Measurements from ENCODE around the gene TIAM2.

Gene TIAM2

GRCh38 chr6:155036907-155037306 lies 41.8 kb downstream of the TIAM2 start:
- no peaks in the 10 kb centered on the region for H3K27me3 ChIP-seq (ENCODE audit: control insufficient read depth in 5 of 5, insufficient read depth in 4 of 5, low read length in 5 of 5)
- no peaks in the 10 kb centered on the region for H3K36me3 ChIP-seq (ENCODE audit: control insufficient read depth in 5 of 5, insufficient read depth in 5 of 5, low read length in 5 of 5)
- no peak overlapping the region for H3K27ac ChIP-seq (ENCODE audit: low read depth, low read length)
- H3K4me3 ChIP-seq (ENCODE audit: low read depth in 1 of 5, low read length in 5 of 5), result no peak overlapping the region
- peaks cover 0 to 13% (median 4%) of the 10 kb centered on the region in 5 donors for H3K4me1 ChIP-seq (ENCODE audit: control insufficient read depth in 5 of 5, insufficient read depth in 5 of 5, low read length in 5 of 5)
- peaks cover 0 to 3% (median 0%) of the 10 kb centered on the region in 5 donors for H3K9me3 ChIP-seq (ENCODE audit: control insufficient read depth in 5 of 5, low read length in 5 of 5)
- H3K9ac ChIP-seq (ENCODE audit: low read length in 5 of 5), result no peak overlapping the region

- Histone ChIP-seq H3K27me3 (ENCODE audit: control insufficient read depth in 5 of 5, insufficient read depth in 4 of 5, low read length in 5 of 5) (no peaks in the 10 kb centered on the region), H3K27ac (ENCODE audit: low read depth, low read length) (no peak overlapping the region), H3K4me1 (ENCODE audit: control insufficient read depth in 5 of 5, insufficient read depth in 5 of 5, low read length in 5 of 5) (peaks cover 0 to 15% (median 5%) of the 10 kb centered on the region in 5 donors), H3K9me3 (ENCODE audit: control insufficient read depth in 5 of 5, low read length in 5 of 5) (peaks cover 0 to 3% (median 0%) of the 10 kb centered on the region in 5 donors), H3K4me3 (ENCODE audit: low read depth in 1 of 5, low read length in 5 of 5) (no peak overlapping the region), H3K36me3 (ENCODE audit: control insufficient read depth in 5 of 5, insufficient read depth in 5 of 5, low read length in 5 of 5) (no peaks in the 10 kb centered on the region), H3K9ac (ENCODE audit: low read length in 5 of 5) (no peak overlapping the region)
Measured at GRCh38 chr6:155038104-155038503, 43.0 kb downstream of the TIAM2 start.

- H3K27ac ChIP-seq (ENCODE audit: low read depth, low read length), result no peak overlapping the region
- H3K9ac ChIP-seq (ENCODE audit: low read length in 5 of 5), result no peak overlapping the region
- peaks cover 0 to 15% (median 5%) of the 10 kb centered on the region in 5 donors for H3K4me1 ChIP-seq (ENCODE audit: control insufficient read depth in 5 of 5, insufficient read depth in 5 of 5, low read length in 5 of 5)
- no peaks in the 10 kb centered on the region for H3K36me3 ChIP-seq (ENCODE audit: control insufficient read depth in 5 of 5, insufficient read depth in 5 of 5, low read length in 5 of 5)
- peaks cover 0 to 3% (median 0%) of the 10 kb centered on the region in 5 donors for H3K9me3 ChIP-seq (ENCODE audit: control insufficient read depth in 5 of 5, low read length in 5 of 5)
- H3K4me3 ChIP-seq (ENCODE audit: low read depth in 1 of 5, low read length in 5 of 5), result no peak overlapping the region
- no peaks in the 10 kb centered on the region for H3K27me3 ChIP-seq (ENCODE audit: control insufficient read depth in 5 of 5, insufficient read depth in 4 of 5, low read length in 5 of 5)
Measured at GRCh38 chr6:155038527-155038926, 43.4 kb downstream of the TIAM2 start.

- no peaks in the 10 kb centered on the region for H3K27me3 ChIP-seq (ENCODE audit: control insufficient read depth in 5 of 5, insufficient read depth in 4 of 5, low read length in 5 of 5)
- H3K9me3 ChIP-seq (ENCODE audit: control insufficient read depth in 5 of 5, low read length in 5 of 5), result peaks cover 0 to under 1% (median 0%) of the 10 kb centered on the region in 5 donors
- H3K27ac ChIP-seq (ENCODE audit: low read depth, low read length), result no peak overlapping the region
- no peak overlapping the region for H3K9ac ChIP-seq (ENCODE audit: low read length in 5 of 5)
- H3K36me3 ChIP-seq (ENCODE audit: control insufficient read depth in 5 of 5, insufficient read depth in 5 of 5, low read length in 5 of 5), result no peaks in the 10 kb centered on the region
- H3K4me3 ChIP-seq (ENCODE audit: low read depth in 1 of 5, low read length in 5 of 5), result no peak overlapping the region
- peaks cover 0 to 15% (median 5%) of the 10 kb centered on the region in 5 donors for H3K4me1 ChIP-seq (ENCODE audit: control insufficient read depth in 5 of 5, insufficient read depth in 5 of 5, low read length in 5 of 5)
Measured at GRCh38 chr6:155039618-155040017, 44.5 kb downstream of the TIAM2 start.

- Histone ChIP-seq H3K9ac (ENCODE audit: low read length in 5 of 5) (no peak overlapping the region), H3K27me3 (ENCODE audit: control insufficient read depth in 5 of 5, insufficient read depth in 4 of 5, low read length in 5 of 5) (no peaks in the 10 kb centered on the region), H3K36me3 (ENCODE audit: control insufficient read depth in 5 of 5, insufficient read depth in 5 of 5, low read length in 5 of 5) (no peaks in the 10 kb centered on the region), H3K4me1 (ENCODE audit: control insufficient read depth in 5 of 5, insufficient read depth in 5 of 5, low read length in 5 of 5) (peaks cover 0 to 15% (median 5%) of the 10 kb centered on the region in 5 donors), H3K9me3 (ENCODE audit: control insufficient read depth in 5 of 5, low read length in 5 of 5) (no peaks in the 10 kb centered on the region), H3K4me3 (ENCODE audit: low read depth in 1 of 5, low read length in 5 of 5) (no peak overlapping the region), H3K27ac (ENCODE audit: low read depth, low read length) (no peak overlapping the region)
Measured at GRCh38 chr6:155040154-155040553, 45.0 kb downstream of the TIAM2 start.

DNA sequence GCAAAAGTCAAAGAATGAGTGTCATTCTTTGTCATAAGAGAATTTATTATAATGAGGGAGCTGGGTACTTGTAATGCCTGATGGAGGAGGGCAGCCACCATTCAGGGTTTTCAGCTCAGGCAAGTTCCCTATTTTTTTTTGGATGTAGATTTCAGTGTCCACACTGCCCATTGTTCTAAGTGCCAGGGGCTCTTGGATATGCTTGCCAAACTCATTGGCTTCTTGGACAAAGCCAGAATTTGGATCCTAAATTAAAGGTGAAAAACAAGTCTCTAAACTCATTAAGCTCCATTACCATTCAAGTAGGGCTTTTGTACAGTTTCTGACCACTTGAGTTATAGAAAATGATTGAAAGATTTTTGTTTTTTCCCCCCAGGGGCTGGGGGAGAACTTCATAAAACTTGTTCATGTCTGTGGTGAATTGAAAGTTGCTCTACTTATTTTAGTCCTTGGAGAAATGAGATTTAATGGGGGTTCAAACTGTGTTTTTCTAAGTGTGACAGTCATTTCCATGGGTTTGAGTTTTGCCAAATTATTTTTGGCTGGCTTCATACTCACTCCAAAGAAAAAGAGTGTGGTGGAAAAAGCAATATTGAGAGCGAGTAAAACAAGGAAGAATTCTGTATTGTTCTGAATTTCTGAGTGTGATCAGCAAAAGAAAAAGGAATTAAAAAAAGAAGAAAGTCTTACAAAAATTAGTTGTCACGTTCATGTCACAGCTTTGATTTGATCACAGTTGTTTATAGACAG lies 46.0 kb downstream of the TIAM2 start:
- Histone ChIP-seq H3K27ac (ENCODE audit: low read depth, low read length) (no peak overlapping the region), H3K36me3 (ENCODE audit: control insufficient read depth in 5 of 5, insufficient read depth in 5 of 5, low read length in 5 of 5) (no peaks in the 10 kb centered on the region), H3K9me3 (ENCODE audit: control insufficient read depth in 5 of 5, low read length in 5 of 5) (no peaks in the 10 kb centered on the region), H3K4me1 (ENCODE audit: control insufficient read depth in 5 of 5, insufficient read depth in 5 of 5, low read length in 5 of 5) (peaks cover 0 to 15% (median 5%) of the 10 kb centered on the region in 5 donors), H3K9ac (ENCODE audit: low read length in 5 of 5) (no peak overlapping the region), H3K27me3 (ENCODE audit: control insufficient read depth in 5 of 5, insufficient read depth in 4 of 5, low read length in 5 of 5) (no peaks in the 10 kb centered on the region), H3K4me3 (ENCODE audit: low read depth in 1 of 5, low read length in 5 of 5) (no peak overlapping the region)

DNA sequence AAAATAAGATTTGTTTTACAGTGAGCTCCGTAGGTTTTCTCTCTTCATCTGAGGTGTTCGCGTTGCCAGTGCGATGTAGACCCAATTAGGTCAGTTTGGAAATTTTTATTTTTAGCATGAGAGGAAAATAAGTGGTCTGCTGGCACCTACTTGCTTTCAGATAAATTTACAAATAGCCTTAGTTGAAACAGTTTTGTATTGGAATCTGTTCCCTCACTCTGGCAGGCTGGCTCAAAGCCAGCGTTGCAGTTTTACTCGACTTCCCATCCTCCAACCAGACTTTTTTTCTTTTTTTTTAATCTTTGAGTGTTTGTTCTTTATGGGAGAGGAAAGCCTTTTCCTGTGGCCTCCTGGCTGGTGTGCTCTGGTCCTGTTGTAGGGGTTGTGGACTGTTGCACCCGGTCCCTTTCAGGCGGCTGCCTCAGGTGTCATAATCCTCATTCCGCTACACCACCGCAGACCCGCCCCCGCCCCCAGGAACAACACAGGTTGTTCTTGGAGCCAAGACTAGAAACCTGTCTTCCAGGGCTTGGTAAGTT lies 46.7 kb downstream of the TIAM2 start:
- Histone ChIP-seq H3K36me3 (ENCODE audit: control insufficient read depth in 5 of 5, insufficient read depth in 5 of 5, low read length in 5 of 5) (no peaks in the 10 kb centered on the region), H3K9me3 (ENCODE audit: control insufficient read depth in 5 of 5, low read length in 5 of 5) (no peaks in the 10 kb centered on the region), H3K27me3 (ENCODE audit: control insufficient read depth in 5 of 5, insufficient read depth in 4 of 5, low read length in 5 of 5) (no peaks in the 10 kb centered on the region), H3K4me1 (ENCODE audit: control insufficient read depth in 5 of 5, insufficient read depth in 5 of 5, low read length in 5 of 5) (peaks cover 0 to 14% (median 5%) of the 10 kb centered on the region in 5 donors), H3K27ac (ENCODE audit: low read depth, low read length) (no peak overlapping the region), H3K4me3 (ENCODE audit: low read depth in 1 of 5, low read length in 5 of 5) (no peak overlapping the region), H3K9ac (ENCODE audit: low read length in 5 of 5) (peak overlapping the region in 1 of 5 donors; percentile 14)

DNA sequence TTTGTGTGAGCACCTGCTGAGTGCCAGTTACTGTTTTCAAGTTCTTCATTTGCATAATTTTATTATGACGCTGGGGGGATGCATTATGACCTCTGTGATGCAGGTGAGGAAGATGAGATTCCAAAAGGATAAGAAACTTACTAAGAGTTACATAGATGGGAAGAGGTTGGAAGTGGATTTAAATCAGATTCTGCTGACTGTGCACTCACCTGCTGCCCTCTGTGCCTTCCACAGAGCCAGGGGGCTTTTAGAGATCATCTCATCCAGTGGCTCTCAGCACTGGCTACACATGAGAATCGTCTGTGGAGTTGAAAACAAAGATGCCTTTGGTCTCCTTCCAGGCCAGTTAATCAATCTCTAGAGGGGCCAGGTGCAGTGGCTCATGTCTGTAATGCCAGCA lies 47.9 kb downstream of the TIAM2 start:
- Histone ChIP-seq H3K4me1 (ENCODE audit: control insufficient read depth in 5 of 5, insufficient read depth in 5 of 5, low read length in 5 of 5) (peaks cover 0 to 9% (median 5%) of the 10 kb centered on the region in 5 donors), H3K36me3 (ENCODE audit: control insufficient read depth in 5 of 5, insufficient read depth in 5 of 5, low read length in 5 of 5) (no peaks in the 10 kb centered on the region), H3K4me3 (ENCODE audit: low read depth in 1 of 5, low read length in 5 of 5) (no peak overlapping the region), H3K9me3 (ENCODE audit: control insufficient read depth in 5 of 5, low read length in 5 of 5) (no peaks in the 10 kb centered on the region), H3K9ac (ENCODE audit: low read length in 5 of 5) (no peak overlapping the region), H3K27ac (ENCODE audit: low read depth, low read length) (no peak overlapping the region), H3K27me3 (ENCODE audit: control insufficient read depth in 5 of 5, insufficient read depth in 4 of 5, low read length in 5 of 5) (peaks cover 0 to 2% (median 0%) of the 10 kb centered on the region in 5 donors)

DNA sequence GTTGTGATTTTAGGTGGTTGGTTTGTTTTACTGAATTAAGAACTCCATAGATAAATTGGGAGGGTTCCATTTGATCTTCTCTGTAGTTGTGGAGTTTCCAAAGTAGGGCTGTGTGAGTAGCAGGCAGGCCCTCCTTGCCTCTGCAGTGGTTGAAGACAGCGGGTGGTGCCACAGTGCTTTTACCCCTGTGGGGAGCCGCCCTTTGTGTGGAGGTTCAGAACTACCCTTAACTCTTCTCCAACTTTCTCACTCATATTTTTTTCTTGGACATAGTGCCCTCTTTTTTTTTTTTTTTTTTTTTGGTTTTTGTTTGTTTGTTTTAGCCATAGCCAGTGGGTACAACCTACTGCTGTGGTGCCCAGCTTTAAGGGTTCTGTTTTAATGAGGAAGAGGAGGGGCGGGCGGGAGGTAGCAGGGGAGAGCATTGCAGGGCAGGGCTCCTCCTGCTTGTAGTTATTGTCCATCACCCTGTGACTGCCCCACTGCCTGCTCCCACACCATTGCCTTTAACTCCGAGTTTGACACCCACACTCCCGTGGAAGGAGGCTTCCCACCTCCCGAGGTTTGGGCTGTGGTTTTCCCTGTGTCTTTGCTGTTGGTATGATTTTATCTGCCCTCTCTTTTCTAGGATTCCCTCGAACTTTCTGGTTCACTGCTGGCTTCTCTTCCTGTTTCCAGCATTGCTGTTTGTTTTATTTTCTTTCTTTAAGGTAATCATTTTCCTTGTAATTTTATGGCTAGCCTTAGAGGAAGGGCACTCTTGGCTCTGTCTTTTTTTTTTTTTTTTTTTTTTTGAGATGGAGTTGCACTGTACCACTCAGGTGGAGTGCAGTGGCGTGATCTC lies 50.7 kb downstream of the TIAM2 start:
- no peaks in the 10 kb centered on the region for H3K36me3 ChIP-seq (ENCODE audit: control insufficient read depth in 5 of 5, insufficient read depth in 5 of 5, low read length in 5 of 5)
- no peaks in the 10 kb centered on the region for H3K9me3 ChIP-seq (ENCODE audit: control insufficient read depth in 5 of 5, low read length in 5 of 5)
- H3K4me3 ChIP-seq (ENCODE audit: low read depth in 1 of 5, low read length in 5 of 5), result no peak overlapping the region
- H3K27ac ChIP-seq (ENCODE audit: low read depth, low read length), result no peak overlapping the region
- H3K4me1 ChIP-seq (ENCODE audit: control insufficient read depth in 5 of 5, insufficient read depth in 5 of 5, low read length in 5 of 5), result peaks cover 0 to 9% (median 5%) of the 10 kb centered on the region in 5 donors
- H3K27me3 ChIP-seq (ENCODE audit: control insufficient read depth in 5 of 5, insufficient read depth in 4 of 5, low read length in 5 of 5), result peaks cover 0 to 2% (median 0%) of the 10 kb centered on the region in 5 donors
- H3K9ac ChIP-seq (ENCODE audit: low read length in 5 of 5), result no peak overlapping the region

DNA sequence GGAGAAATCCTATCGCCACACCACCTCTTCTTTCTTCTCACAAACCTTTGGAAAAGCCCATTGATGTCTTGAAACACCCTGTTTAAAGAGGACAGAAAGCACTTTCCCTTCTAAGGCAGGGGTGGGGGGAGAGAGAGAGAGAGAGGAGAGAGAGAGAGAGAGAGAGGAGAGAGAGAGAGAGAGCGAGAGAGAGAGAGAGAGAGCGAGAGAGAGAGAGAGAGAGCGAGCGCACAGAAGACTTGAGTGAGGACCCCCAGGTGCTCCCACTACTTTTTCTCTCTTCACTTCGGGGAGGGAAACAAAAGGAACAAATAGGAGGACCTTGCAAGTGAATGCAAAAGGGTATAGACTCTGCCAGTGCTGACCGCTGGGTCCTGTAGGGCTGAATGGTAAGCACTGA lies 52.4 kb downstream of the TIAM2 start:
- Histone ChIP-seq H3K4me1 (ENCODE audit: control insufficient read depth in 5 of 5, insufficient read depth in 5 of 5, low read length in 5 of 5) (no peaks in the 10 kb centered on the region), H3K4me3 (ENCODE audit: low read depth in 1 of 5, low read length in 5 of 5) (no peak overlapping the region), H3K27ac (ENCODE audit: low read depth, low read length) (no peak overlapping the region), H3K9ac (ENCODE audit: low read length in 5 of 5) (no peak overlapping the region), H3K36me3 (ENCODE audit: control insufficient read depth in 5 of 5, insufficient read depth in 5 of 5, low read length in 5 of 5) (no peaks in the 10 kb centered on the region), H3K27me3 (ENCODE audit: control insufficient read depth in 5 of 5, insufficient read depth in 4 of 5, low read length in 5 of 5) (peaks cover 0 to 2% (median 0%) of the 10 kb centered on the region in 5 donors), H3K9me3 (ENCODE audit: control insufficient read depth in 5 of 5, low read length in 5 of 5) (no peaks in the 10 kb centered on the region)

Data from subcutaneous abdominal adipose tissue (tissue), 5 donors.